GM18498 (cell line): ENCODE measurements around the gene CDKAL1.

Experiments
- ATAC-seq: cut with Tn5 transposase; IDR thresholded peaks from one replicate; pipeline ENCODE4 v1.9.1; 2021; ENCODE audit warnings: mild to moderate bottlenecking, moderate library complexity; ENCODE audit not compliant: unreplicated experiment

CDKAL1 gene

GRCh38 chr6:20670750-20671149, 136.5 kb downstream of the CDKAL1 start:
- ATAC-seq: no peak

DNA sequence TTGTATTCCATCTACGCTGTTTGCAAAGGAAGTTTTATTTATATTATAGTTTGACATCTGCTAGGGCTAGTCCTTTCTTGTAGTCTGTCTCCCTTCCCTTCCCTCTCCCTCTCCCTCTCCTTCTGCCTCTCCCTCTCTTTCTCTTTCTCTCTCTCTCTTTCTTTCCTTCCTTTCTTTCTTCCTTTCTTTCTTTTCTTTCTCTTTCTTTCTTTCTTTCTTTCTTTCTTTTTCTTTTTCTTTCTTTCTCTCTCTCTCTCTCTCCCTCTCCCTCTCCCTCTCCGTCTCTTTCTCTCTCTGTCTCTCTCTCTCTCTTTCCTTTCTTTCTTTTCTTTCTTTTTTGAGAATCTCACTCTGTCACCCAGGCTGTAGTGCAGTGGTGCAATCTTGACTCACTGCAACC, 137.8 kb downstream of the CDKAL1 start:
- no peak for ATAC-seq

DNA sequence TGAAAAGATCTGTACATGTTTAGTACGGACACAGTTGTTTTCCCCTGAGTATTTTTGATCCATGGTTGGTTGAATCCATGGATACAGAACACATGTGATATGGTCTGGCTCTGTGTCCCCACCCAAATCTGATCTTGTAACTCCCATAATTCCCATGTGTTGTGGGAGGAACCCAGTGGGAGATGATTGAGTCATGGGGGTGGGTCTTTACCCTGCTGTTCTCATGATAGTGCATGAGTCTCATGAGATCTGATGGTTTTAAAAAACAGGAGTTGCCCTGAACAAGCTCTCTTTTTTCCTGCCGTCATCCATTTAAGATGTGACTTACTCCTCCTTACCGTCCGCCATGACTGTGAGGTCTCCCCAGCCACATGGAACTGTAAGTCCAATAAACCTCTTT, 139.2 kb downstream of the CDKAL1 start:
- no peak for ATAC-seq

- no peak for ATAC-seq
Measured at GRCh38 chr6:20674664-20675063, 140.4 kb downstream of the CDKAL1 start.

GRCh38 chr6:20678831-20679352, 144.6 kb downstream of the CDKAL1 start:
- no peak for ATAC-seq

- ATAC-seq: peak; percentile 79
Measured at GRCh38 chr6:20680697-20681165, 146.5 kb downstream of the CDKAL1 start.

DNA sequence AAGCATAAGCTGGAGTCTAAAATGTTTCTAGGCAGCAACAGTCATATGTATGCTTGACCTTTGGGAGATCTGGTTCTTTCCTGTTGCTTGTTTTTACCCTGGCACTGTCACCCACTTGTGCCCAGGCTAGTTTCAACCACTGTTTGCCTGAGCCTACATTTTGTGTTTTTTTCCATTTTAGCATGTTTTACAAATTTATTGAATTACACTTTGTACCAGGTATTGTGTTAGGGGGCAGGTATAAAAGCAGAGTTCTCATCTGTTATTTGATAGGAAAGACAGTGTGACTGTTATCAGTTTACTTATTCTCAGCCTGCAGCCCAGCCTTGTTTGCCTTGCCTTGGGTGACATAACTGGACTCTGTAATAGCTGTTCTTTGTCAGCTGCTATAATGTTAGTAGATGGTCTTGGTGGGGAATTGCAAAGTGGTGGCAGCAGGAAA, 147.0 kb downstream of the CDKAL1 start:
- ATAC-seq: peak; percentile 63

- no peak for ATAC-seq
Measured at GRCh38 chr6:20684474-20684873, 150.2 kb downstream of the CDKAL1 start.

DNA sequence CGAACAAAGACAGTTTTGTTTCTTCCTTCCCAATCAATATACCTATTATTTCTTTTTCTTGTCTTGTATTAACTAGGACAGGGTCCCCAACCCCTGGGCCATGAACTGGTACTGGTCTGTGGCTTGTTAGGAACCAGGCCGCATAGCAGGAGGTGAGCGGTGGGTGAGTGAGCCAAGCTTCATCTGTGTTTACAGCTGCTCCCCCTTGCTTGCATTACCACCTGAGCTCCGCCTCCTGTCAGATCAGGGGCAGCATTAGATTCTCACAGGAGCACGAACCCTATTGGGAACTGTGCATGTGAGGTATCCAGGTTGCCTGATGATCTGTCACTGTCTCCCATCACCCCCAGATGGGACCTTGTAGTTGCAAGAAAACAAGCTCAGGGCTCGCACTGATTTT, 151.9 kb downstream of the CDKAL1 start:
- ATAC-seq: no peak

- ATAC-seq: peak; percentile 32
Measured at GRCh38 chr6:20687494-20687893, 153.2 kb downstream of the CDKAL1 start.

DNA sequence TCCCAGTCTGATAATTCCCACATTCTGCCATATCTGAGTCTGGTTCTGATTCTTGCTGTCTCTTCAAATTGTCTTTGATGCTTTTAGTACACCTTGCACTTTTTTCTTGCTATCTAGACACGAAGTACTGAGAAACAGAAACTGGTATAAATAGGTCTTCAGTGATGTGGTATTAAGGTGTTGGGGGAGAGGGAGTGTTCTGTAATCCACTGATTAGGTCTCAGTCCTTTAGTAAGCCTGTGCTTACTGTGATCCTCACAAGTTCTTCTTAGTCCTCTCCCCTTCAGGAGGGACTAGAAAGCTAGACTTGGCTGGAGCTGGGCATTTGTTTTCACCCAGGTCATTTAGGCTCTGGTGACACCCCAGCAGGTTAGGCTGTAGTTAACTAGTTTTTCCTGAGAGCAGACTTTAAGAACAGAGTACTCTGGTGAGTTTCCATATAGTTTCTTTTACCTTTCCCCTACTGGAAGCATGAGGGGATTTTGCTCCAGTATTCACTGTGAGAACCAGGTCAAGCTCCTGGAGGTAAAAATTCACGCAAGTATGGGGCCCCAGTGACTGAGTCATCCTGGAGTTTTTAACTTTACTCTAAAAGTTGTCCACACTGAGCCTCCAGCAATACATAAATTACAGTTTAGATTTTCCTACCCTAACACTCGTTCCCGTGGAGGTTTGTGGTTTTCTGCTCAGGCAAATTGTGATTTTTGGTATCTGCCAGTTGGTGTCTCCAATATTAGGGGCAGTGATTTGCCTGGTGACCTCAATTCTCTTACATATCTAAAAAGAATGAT, 154.6 kb downstream of the CDKAL1 start:
- ATAC-seq: peak; percentile 97

- no peak for ATAC-seq
Measured at GRCh38 chr6:20691185-20691584, 156.9 kb downstream of the CDKAL1 start.

GRCh38 chr6:20692023-20692422, 157.8 kb downstream of the CDKAL1 start:
- ATAC-seq: no peak

DNA sequence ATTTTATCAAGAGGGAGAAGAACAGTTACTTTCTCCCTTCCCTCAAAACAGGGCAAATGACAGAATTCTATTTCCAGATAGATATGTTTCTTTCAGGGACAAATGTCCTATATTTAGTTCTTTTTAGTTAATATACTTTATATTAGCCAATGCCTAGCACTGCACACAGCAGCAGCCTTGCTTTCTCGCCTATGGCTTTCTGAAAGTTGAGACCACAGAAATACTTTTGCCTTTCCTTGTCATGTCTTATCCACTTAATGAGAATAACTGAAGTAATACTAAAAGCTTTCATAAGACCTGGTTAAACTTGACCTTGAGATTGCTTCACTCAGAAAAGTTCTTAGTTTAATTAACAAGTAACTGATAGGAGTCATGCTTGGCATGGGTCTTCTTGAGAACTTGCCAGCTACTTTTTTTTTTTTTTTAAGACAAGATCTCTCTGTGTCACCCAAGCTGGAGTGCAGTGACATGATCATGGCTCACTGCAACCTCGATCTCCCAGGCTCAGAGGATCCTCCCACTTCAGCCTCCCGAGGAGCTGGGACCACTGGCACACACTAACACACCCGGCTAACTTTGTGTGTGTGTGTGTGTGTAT, 159.3 kb downstream of the CDKAL1 start:
- no peak for ATAC-seq

- no peak for ATAC-seq
Measured at GRCh38 chr6:20696676-20697075, 162.4 kb downstream of the CDKAL1 start.

- no peak for ATAC-seq
Measured at GRCh38 chr6:20698675-20699074, 164.4 kb downstream of the CDKAL1 start.

DNA sequence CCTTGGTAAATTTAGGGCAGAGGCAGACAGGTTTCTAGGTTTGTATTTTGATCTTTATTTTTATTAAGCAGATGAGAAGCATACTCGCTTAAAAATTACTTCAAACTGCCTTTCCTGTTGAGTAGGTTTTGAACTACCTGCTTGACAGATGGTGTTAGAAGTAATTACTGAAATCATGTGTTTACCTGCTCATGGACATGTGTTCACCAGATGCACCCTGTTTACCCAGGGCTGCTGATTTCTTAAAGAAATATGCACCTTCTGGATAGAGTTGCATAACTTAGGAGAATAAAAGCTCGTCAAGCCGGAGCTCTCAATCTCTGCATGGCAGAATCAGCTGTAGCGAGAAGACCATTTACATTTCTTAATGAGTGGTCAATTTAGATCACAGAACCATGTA, 165.1 kb downstream of the CDKAL1 start:
- ATAC-seq: no peak

- ATAC-seq: no peak
Measured at GRCh38 chr6:20700375-20700774, 166.1 kb downstream of the CDKAL1 start.

DNA sequence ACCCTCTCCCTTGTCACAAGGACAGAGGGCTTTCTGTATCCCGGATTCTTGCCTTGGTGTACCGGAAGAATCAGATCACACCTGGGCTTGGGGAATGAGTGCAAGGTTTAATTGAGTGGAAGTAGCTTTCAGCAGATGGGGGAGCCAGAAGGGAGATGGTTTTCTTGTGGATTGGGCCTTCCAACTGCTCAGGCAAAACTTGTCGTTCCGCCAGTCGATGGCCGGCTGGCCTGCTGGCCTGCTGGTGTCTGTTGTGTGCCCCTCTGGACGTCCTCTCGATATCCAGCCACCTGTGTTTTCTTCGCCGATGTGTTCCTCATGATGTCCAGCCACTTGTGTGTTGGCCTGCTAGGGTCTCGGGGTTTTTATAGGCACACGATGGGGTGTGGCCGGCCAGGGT, 168.1 kb downstream of the CDKAL1 start:
- no peak for ATAC-seq

DNA sequence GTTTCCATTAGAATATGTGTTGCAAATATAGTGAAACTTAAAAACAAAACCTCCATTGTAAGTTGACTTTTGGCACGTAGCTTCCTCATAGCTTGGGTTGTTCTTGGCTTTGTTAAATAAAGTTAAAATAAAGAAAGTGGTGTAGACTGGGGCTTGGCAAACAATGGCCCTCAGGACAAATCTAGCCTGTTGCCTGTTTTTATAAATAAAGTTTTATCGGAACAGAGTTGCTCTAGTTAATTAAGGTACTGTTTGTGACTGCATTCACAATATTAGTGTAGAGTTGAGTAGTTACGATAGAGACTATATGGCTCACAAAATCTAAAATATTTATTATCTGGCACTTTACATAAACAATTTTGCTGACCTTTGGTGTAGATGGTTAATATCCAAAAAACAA, 168.8 kb downstream of the CDKAL1 start:
- ATAC-seq: no peak

GRCh38 chr6:20704325-20705025, 170.2 kb downstream of the CDKAL1 start:
- ATAC-seq: no peak

GRCh38 chr6:20705741-20706140, 171.5 kb downstream of the CDKAL1 start:
- no peak for ATAC-seq
